ENCODE data around the gene RAP1GAP2. TPM values are rescaled to one million over a fixed set of nuclear protein-coding genes. Genes with fewer than 3 reads are reported as not detected.

Gene RAP1GAP2
- total and polyA plus RNA-seq, 10 donors = 1.2 to 32.7 (median 14.1) TPM

- H3K27me3 ChIP-seq (replicated peaks in 1 of 7) = peaks cover 0 to 96% (median 4%) of the 10 kb centered on the region in 7 donors
- no peak overlapping the region for H3K27ac ChIP-seq
- H3K4me3 ChIP-seq = no peak overlapping the region
- intact Hi-C loops (cut with DNase I; ENCODE audit: low total_unique reads) = no loop called here
- no peaks in the 10 kb centered on the region for H3K9me3 ChIP-seq
- DNase-seq = no peak
- WGBS, 5 donors = 54 to 77% (median 71%) methylated on average over 6 of the region's 6 CpGs
- peaks cover 0 to 2% (median 0%) of the 10 kb centered on the region in 6 donors for H3K36me3 ChIP-seq
- peaks cover 0 to 24% (median 14%) of the 10 kb centered on the region in 6 donors for H3K4me1 ChIP-seq
- TF ChIP-seq POLR2AphosphoS5 (IDR thresholded peaks at IDR 0.05) (no peak), CTCF (IDR thresholded peaks at IDR 0.05 in 8 of 11, conservative IDR thresholded peaks at IDR 0.05 in 3 of 11) (no peak), POLR2A (IDR thresholded peaks at IDR 0.05) (no peak)
These were observed 48.2 kb downstream of the RAP1GAP2 start for GRCh38 chr17:2844416-2844815.

GRCh38 chr17:2847381-2848333 lies 51.4 kb downstream of the RAP1GAP2 start:
- Histone ChIP-seq H3K4me3 (no peak overlapping the region), H3K27ac (no peak overlapping the region), H3K36me3 (peaks cover 0 to 6% (median 0%) of the 10 kb centered on the region in 6 donors), H3K27me3 (replicated peaks in 1 of 7) (peaks cover 0 to 88% (median 8%) of the 10 kb centered on the region in 7 donors), H3K9me3 (no peaks in the 10 kb centered on the region), H3K4me1 (peaks cover 4 to 35% (median 20%) of the 10 kb centered on the region in 6 donors)
- WGBS, 5 donors = 34 to 46% (median 41%) methylated on average over 17 of the region's 17 CpGs
- DNase-seq = no peak
- intact Hi-C loops (cut with DNase I; ENCODE audit: low total_unique reads) = loop anchor here (5.0 kb wide), 1 partner anchor 165 kb away; no protein-coding TSS in a partner anchor
- no peak for TF ChIP-seq CTCF (IDR thresholded peaks at IDR 0.05 in 8 of 11, conservative IDR thresholded peaks at IDR 0.05 in 3 of 11)
- no peak for TF ChIP-seq POLR2AphosphoS5 (IDR thresholded peaks at IDR 0.05)
- no peak for TF ChIP-seq POLR2A (IDR thresholded peaks at IDR 0.05)

DNA sequence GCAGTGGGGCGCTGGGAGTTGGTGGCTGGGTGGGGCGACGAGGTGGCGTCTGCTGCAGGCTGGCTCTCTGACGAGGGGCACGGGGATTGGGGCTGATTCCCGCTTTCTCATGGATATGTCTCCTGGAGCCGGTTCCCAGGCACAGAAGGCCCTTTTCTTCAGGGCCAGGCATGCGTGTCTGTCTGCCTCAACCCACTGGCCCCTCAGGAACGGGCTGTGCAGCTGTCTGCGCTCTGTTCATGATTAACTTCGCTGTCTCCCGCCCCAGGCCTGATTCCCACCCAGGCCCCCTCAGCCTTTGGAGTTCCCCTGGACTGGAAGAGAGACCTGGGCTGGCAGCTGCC lies 53.1 kb downstream of the RAP1GAP2 start:
- Histone ChIP-seq H3K4me3 (no peak overlapping the region), H3K9me3 (no peaks in the 10 kb centered on the region), H3K4me1 (peaks cover 9 to 48% (median 30%) of the 10 kb centered on the region in 6 donors), H3K27me3 (replicated peaks in 1 of 7) (peaks cover 5 to 88% (median 18%) of the 10 kb centered on the region in 7 donors), H3K36me3 (peaks cover 0 to 6% (median 0%) of the 10 kb centered on the region in 6 donors), H3K27ac (no peak overlapping the region)
- 68 to 78% (median 74%) methylated on average over 8 to 13 of the region's 13 CpGs for WGBS, 5 donors
- TF ChIP-seq CTCF (IDR thresholded peaks at IDR 0.05 in 8 of 11, conservative IDR thresholded peaks at IDR 0.05 in 3 of 11) = no peak
- no peak for TF ChIP-seq POLR2AphosphoS5 (IDR thresholded peaks at IDR 0.05)
- no peak for TF ChIP-seq POLR2A (IDR thresholded peaks at IDR 0.05)
- intact Hi-C loops (cut with DNase I; ENCODE audit: low total_unique reads) = loop anchor here (5.0 kb wide), 1 partner anchor 163 kb away; no protein-coding TSS in a partner anchor
- DNase-seq = no peak

- Histone ChIP-seq H3K36me3 (peaks cover 0 to 6% (median 0%) of the 10 kb centered on the region in 6 donors), H3K27me3 (replicated peaks in 1 of 7) (peaks cover 13 to 88% (median 34%) of the 10 kb centered on the region in 7 donors), H3K9me3 (no peaks in the 10 kb centered on the region), H3K4me1 (peaks cover 15 to 61% (median 38%) of the 10 kb centered on the region in 6 donors), H3K27ac (no peak overlapping the region), H3K4me3 (no peak overlapping the region)
- TF ChIP-seq POLR2A (IDR thresholded peaks at IDR 0.05) (no peak), CTCF (IDR thresholded peaks at IDR 0.05 in 8 of 11, conservative IDR thresholded peaks at IDR 0.05 in 3 of 11) (no peak), POLR2AphosphoS5 (IDR thresholded peaks at IDR 0.05) (no peak)
- whole genome bisulfite sequencing, 5 donors = 70 to 88% (median 79%) methylated on average over 6 of the region's 6 CpGs
- no peak for DNase-seq
- intact Hi-C loops (cut with DNase I; ENCODE audit: low total_unique reads) = no loop called here
These were observed 54.8 kb downstream of the RAP1GAP2 start for GRCh38 chr17:2850991-2851390.

Data from spleen (tissue), 11 donors.